Ectodermal cell (in vitro differentiated cells): ENCODE measurements around the gene WWTR1.
A peak's percentile ranks its signal among the peaks of the same experiment; 100 is the strongest.

Experiments used
- H3K27ac ChIP-seq: 2 replicates; pipeline ENCODE4 v1.7.0; 2013; ENCODE audit warnings: mild to moderate bottlenecking, low read depth, low read length; ENCODE audit not compliant: insufficient read depth, poor library complexity, severe bottlenecking
- H3K27me3 ChIP-seq: 2 replicates; pipeline ENCODE4 v1.7.0; 2013; ENCODE audit warnings: mild to moderate bottlenecking, low read length; ENCODE audit not compliant: insufficient read depth, control insufficient read depth, poor library complexity, severe bottlenecking
- H3K36me3 ChIP-seq: one replicate; pipeline ENCODE4 v1.7.0; 2013; ENCODE audit warnings: low read length; ENCODE audit not compliant: control insufficient read depth, insufficient read depth
- H3K4me1 ChIP-seq: one replicate; pipeline ENCODE4 v1.7.0; 2013; ENCODE audit warnings: low read length; ENCODE audit not compliant: control insufficient read depth, insufficient read depth
- H3K4me3 ChIP-seq: 2 replicates; pipeline ENCODE4 v1.7.0; 2013; ENCODE audit warnings: low read depth, low read length, control low read depth; ENCODE audit not compliant: insufficient read depth
- H3K9me3 ChIP-seq: 2 replicates; pipeline ENCODE4 v1.7.0; 2013; ENCODE audit warnings: mild to moderate bottlenecking, low read length, moderate library complexity; ENCODE audit not compliant: control insufficient read depth
- WGBS, 2 experiments: methylation state at CpG; one replicate each; pipeline ENCODE4 v1.1.7; 2013; ENCODE audit warnings: missing lambda C conversion rate in 2 of 2; 5-methylcytosine and 5-hydroxymethylcytosine counted together

WWTR1 gene

GRCh38 chr3:149554826-149555225, 103.0 kb downstream of the WWTR1 start:
- WGBS, 2 experiments = 94 to 98% methylated on average over 4 of the region's 4 CpGs
- Histone ChIP-seq H3K27me3 (no peaks in the 10 kb centered on the region), H3K4me3 (no peak overlapping the region), H3K27ac (peak overlapping the region; percentile 3), H3K36me3 (no peaks in the 10 kb centered on the region), H3K9me3 (no peaks in the 10 kb centered on the region), H3K4me1 (peaks cover 9% of the 10 kb centered on the region)

DNA sequence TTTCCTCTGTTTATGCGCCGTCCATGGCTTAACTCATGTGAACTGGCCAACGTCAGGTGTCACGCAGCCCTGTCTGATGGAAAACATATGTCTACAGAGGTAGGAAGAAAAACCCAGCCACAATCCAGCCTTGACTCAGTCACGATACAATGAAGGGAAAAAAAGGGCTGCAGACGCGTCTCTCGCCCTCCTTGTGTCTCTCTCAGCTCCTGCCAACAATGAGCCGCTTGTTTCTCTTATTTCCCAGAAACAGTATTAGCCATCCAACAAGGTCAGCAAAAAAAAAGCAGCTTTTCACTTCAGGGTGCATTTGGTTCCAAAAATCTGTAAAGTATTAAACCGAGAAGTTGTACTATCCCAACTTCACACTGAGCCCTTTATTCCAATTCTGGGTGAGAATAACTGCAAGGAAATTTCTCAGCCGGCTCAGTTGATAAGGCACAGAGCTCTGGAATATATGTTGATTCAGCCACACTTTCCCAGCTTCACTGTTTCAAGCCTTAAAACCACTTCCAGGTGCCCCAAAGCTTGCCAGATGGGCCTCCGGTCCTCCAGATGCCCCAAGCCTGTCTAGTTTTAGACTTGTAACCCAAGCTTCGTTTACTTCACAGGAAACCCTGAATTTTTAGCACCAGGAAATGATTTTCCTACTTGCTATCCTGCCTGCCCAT, 103.9 kb downstream of the WWTR1 start:
- WGBS, 2 experiments = 87 to 91% methylated on average over 13 of the region's 13 CpGs
- Histone ChIP-seq H3K27me3 (no peaks in the 10 kb centered on the region), H3K4me1 (peaks cover 5% of the 10 kb centered on the region), H3K9me3 (no peaks in the 10 kb centered on the region), H3K36me3 (no peaks in the 10 kb centered on the region), H3K27ac (no peak overlapping the region), H3K4me3 (no peak overlapping the region)

DNA sequence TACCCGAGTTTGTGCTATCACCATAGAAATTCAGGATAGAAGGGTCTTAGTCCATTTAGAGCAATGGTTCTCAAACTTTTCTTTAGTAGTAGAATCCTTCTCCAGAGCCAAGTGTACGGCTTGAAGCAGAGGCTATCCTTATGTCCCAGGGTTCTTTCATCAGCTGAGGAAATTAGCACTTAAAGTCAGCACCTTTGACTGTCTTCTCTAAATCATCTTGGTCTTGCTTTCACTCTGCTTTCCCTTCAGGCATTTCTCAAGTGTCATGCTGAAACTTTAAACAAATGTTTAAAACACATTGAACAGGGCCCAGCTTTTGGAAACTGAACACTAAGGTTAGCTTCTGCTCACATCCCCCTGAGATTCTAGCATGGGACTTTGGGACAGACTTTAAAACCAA, 105.1 kb downstream of the WWTR1 start:
- Histone ChIP-seq H3K27ac (no peak overlapping the region), H3K4me3 (no peak overlapping the region), H3K27me3 (no peaks in the 10 kb centered on the region), H3K4me1 (peaks cover 14% of the 10 kb centered on the region), H3K36me3 (no peaks in the 10 kb centered on the region), H3K9me3 (no peaks in the 10 kb centered on the region)
- WGBS, 2 experiments = 92 to 95% methylated on average over 2 of the region's 2 CpGs

DNA sequence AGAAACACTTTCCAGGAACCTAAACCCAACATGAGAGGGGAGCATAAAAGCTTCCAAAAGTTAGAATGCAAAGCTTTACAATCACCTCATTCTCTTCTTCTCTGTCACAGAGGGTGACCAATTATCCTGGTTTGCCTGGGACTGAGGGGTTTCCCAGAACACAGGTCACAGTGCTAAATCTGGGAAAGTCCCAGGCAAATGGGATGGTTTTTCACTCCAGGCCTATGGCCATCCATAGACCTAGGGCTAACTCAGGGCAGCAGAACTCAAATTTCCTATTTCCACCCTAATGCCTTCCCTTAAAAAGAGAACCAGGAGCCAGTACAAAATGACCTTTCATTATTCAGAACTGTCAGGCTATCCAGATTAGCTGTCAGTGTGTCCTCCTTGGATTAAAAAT, 106.3 kb downstream of the WWTR1 start:
- H3K27ac ChIP-seq = no peak overlapping the region
- no peaks in the 10 kb centered on the region for H3K9me3 ChIP-seq
- H3K27me3 ChIP-seq = no peaks in the 10 kb centered on the region
- H3K4me3 ChIP-seq = no peak overlapping the region
- H3K36me3 ChIP-seq = no peaks in the 10 kb centered on the region
- H3K4me1 ChIP-seq = peaks cover 18% of the 10 kb centered on the region

DNA sequence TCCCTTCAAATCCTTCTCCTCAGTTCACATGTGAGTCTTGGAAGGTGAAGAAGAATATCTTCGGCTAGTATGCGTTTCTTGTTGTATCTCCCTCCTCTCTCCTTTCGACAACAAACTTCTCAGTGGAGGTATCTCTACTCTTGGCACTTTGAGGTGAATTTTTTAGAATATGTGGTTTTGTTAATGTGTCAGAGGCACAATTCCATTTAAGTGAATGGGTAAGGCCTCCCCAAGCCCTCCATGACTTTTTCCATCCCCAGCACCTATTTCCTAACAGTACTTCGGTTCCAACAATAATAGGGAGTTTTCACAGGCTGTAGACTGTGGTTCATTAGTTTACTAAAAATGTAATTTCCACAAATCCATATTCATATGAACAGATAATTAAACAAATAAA, 109.2 kb downstream of the WWTR1 start:
- Histone ChIP-seq H3K9me3 (no peaks in the 10 kb centered on the region), H3K36me3 (no peaks in the 10 kb centered on the region), H3K4me3 (no peak overlapping the region), H3K27ac (no peak overlapping the region), H3K4me1 (peaks cover 14% of the 10 kb centered on the region), H3K27me3 (no peaks in the 10 kb centered on the region)
- 95 to 100% methylated on average over 1 to 2 of the region's 4 CpGs for WGBS, 2 experiments

DNA sequence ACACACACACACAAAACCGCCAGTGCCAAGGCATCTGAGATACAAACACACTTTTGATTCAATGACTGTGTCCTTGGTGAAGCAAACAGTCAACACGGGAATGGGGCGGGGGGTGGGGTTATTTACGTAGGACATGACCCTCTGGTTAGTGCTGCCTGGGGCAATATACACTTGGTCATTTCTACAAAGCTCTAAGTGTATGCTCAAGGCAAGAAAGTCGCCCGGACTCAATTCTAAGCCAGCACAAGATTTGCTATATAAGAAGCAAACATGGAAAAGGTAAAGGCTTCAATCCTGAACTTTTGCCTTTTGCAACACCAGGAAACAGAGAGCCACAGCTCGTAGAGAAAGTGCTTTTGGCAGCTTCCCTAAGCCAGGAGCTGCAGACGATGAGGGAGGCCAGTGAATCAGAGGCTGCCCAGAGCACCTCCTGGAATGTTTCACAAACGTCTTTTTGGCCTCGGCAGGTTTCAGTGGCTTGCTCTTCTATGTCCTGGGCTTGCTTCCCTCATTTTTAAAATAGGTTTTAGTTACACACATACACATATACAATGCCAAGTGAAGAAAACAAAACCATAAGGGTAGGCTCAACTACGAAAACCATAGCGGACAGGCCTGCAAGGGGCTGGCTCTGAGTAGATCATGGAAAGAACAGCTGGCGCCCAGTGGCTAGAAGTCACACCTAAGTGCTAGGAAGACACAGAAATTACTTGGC, 109.7 kb downstream of the WWTR1 start:
- H3K4me1 ChIP-seq = peaks cover 14% of the 10 kb centered on the region
- peak overlapping the region; percentile 52 for H3K27ac ChIP-seq
- no peaks in the 10 kb centered on the region for H3K9me3 ChIP-seq
- WGBS, 2 experiments = 68 to 69% methylated on average over 13 of the region's 13 CpGs
- no peak overlapping the region for H3K4me3 ChIP-seq
- no peaks in the 10 kb centered on the region for H3K36me3 ChIP-seq
- H3K27me3 ChIP-seq = no peaks in the 10 kb centered on the region

GRCh38 chr3:149547413-149547812, 110.4 kb downstream of the WWTR1 start:
- Histone ChIP-seq H3K9me3 (no peaks in the 10 kb centered on the region), H3K36me3 (no peaks in the 10 kb centered on the region), H3K27ac (no peak overlapping the region), H3K4me3 (no peak overlapping the region), H3K4me1 (peaks cover 14% of the 10 kb centered on the region), H3K27me3 (no peaks in the 10 kb centered on the region)
- 90 to 94% methylated on average over 9 of the region's 9 CpGs for WGBS, 2 experiments

DNA sequence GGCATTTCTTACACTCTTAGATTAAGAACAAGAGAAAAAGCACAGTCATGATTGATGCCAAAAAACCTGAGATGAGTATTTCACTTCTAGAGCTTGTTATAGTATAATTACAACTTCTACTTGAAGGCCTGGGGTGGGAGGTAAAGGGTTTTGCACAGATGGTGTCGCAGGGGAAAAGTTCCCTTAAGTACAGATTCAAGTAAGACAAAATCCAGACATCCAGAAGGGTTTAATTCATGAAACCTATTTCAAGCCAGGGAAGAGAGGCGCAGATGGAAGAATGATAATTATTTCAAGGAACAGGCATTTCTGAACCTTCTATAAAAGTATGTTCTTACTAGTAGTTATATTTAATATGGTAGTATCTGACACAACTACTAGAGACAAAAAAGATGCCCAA, 112.8 kb downstream of the WWTR1 start:
- Histone ChIP-seq H3K27ac (no peak overlapping the region), H3K36me3 (no peaks in the 10 kb centered on the region), H3K4me1 (peaks cover 31% of the 10 kb centered on the region), H3K4me3 (no peak overlapping the region), H3K27me3 (no peaks in the 10 kb centered on the region), H3K9me3 (no peaks in the 10 kb centered on the region)
- WGBS, 2 experiments = 78 to 100% methylated on average over 1 to 2 of the region's 2 CpGs

DNA sequence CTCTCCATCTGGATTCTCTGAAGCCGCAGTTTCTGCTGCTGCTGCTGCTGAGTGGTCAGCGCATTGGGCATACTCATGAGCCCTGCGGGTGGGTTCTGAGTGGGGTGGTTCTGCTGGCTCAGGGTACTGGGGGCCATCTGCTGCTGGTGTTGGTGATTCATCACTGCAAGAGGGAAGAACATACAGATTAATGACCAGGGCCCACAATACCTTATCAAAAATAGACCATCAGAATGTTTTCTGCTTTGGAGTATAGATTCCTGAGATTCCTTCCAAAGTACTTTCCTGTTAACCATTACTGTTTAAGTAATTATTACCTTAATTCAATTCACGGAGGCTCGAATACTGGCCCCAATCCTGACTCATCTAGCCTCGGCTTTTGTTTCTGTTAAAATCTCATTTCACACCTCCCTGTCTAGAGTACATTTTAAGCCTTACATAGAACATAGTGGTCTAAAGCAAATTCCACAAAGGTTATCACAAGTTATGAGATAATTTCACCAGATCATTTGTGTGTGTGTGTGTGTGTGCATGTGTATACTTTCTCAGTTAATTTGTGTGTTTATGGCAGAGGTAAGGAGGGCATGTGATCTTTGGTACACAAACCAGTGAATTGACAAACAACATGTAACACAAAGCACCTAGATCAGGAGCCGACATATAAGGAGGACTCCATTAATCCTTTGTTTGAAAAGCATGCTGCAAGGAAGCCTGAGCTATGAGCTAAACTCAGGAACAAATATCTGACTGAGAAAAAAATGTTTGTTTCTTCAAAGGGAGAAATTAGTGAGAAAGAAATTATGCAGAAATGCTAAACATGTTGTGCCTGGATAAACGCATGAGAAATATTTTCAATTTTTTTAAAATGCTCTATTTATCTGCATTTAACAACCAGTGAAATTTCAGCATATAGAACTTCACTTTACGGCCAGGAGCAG, 115.2 kb downstream of the WWTR1 start:
- H3K4me3 ChIP-seq = no peak overlapping the region
- H3K27ac ChIP-seq = no peak overlapping the region
- no peaks in the 10 kb centered on the region for H3K9me3 ChIP-seq
- H3K27me3 ChIP-seq = no peaks in the 10 kb centered on the region
- H3K36me3 ChIP-seq = no peaks in the 10 kb centered on the region
- 89 to 90% methylated on average over 9 of the region's 9 CpGs for WGBS, 2 experiments
- H3K4me1 ChIP-seq = peaks cover 25% of the 10 kb centered on the region

DNA sequence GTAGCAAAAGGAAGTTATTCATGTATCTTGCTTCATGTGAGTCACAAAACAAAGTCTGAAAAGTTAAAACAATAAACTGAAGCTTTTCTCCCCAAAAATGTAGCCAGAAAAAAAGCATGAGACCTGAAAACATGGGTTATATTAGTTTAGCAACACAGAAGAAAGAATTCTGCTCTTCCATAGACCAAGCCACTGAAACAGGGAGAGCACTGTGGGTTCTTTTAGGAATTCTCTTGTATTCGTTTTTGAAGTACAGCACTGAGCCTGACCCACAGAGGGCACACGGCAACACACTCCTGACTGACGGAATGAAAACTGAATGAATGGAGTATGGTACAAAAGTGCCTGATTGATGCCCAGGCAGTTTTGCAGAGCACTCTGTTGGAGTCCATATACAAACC, 116.7 kb downstream of the WWTR1 start:
- no peak overlapping the region for H3K4me3 ChIP-seq
- H3K9me3 ChIP-seq = no peaks in the 10 kb centered on the region
- H3K4me1 ChIP-seq = peaks cover 36% of the 10 kb centered on the region
- H3K27me3 ChIP-seq = no peaks in the 10 kb centered on the region
- H3K27ac ChIP-seq = no peak overlapping the region
- WGBS, 2 experiments = 59 to 68% methylated on average over 3 of the region's 3 CpGs
- H3K36me3 ChIP-seq = no peaks in the 10 kb centered on the region
